OCI-LY1 (cell line): ENCODE data around the gene S1PR4.
"Not testable (repeated sequence)": the region's sequence is repeated elsewhere in the genome, so short reads cannot be mapped to it uniquely, and the experiment has no call there.

Experiments
- H2AFZ ChIP-seq: fragments of 200-600 bp; sonication (generic), shearing (Covaris generic); 2 replicates; pipeline ENCODE4 v1.6.0; 2014; ENCODE audit warnings: antibody characterized with exemption, mild to moderate bottlenecking, low read length
- H3F3A ChIP-seq: fragments of 200-600 bp; sonication (generic), shearing (Covaris generic); 2 replicates; pipeline ENCODE4 v1.6.0; 2014; ENCODE audit warnings: mild to moderate bottlenecking, antibody characterized with exemption, low read length, moderate library complexity; ENCODE audit not compliant: insufficient read depth
- H3K27ac ChIP-seq: fragments of 200-600 bp; sonication (generic); 2 replicates; pipeline ENCODE4 v1.5.1; 2014; ENCODE audit warnings: low read length, mixed run types, mild to moderate bottlenecking, low read depth; ENCODE audit not compliant: poor library complexity, severe bottlenecking
- H3K27me3 ChIP-seq: fragments of 200-600 bp; sonication (generic); 2 replicates; pipeline ENCODE4 v1.6.0; 2014; ENCODE audit warnings: antibody characterized with exemption, mild to moderate bottlenecking, low read length, moderate library complexity; ENCODE audit not compliant: insufficient read depth
- H3K36me3 ChIP-seq: fragments of 200-600 bp; sonication (generic); 2 replicates; pipeline ENCODE4 v1.6.1; 2014; ENCODE audit warnings: mild to moderate bottlenecking, antibody characterized with exemption, low read length, moderate library complexity, mixed read lengths; ENCODE audit not compliant: insufficient read depth
- H3K4me1 ChIP-seq: fragments of 200-600 bp; sonication (generic); 2 replicates; pipeline ENCODE4 v1.5.1; 2014; ENCODE audit warnings: mild to moderate bottlenecking, low read length, moderate library complexity; ENCODE audit not compliant: insufficient read depth, severe bottlenecking
- H3K4me2 ChIP-seq: fragments of 200-600 bp; sonication (generic), shearing (Covaris generic); 2 replicates; pipeline ENCODE4 v1.6.1; 2014; ENCODE audit warnings: low read length
- H3K4me3 ChIP-seq: fragments of 200-600 bp; sonication (generic); 2 replicates; pipeline ENCODE4 v1.5.1; 2014; ENCODE audit warnings: low read length, low read depth, mild to moderate bottlenecking, mixed read lengths; ENCODE audit not compliant: poor library complexity, severe bottlenecking
- H3K79me2 ChIP-seq: fragments of 200-600 bp; shearing (Covaris generic); 2 replicates; pipeline ENCODE4 v1.6.1; 2016; ENCODE audit warnings: mixed run types, low read length, mixed read lengths; ENCODE audit not compliant: insufficient read depth
- H3K9ac ChIP-seq: fragments of 200-600 bp; sonication (generic), shearing (Covaris generic); 2 replicates; pipeline ENCODE4 v1.6.1; 2014; ENCODE audit warnings: mild to moderate bottlenecking, low read length, mixed read lengths
- H3K9me2 ChIP-seq: fragments of 200-600 bp; sonication (generic), shearing (Covaris generic); 2 replicates; pipeline ENCODE4 v1.6.1; 2014; ENCODE audit warnings: low read depth, mild to moderate bottlenecking, low read length, mixed read lengths
- H3K9me3 ChIP-seq: fragments of 200-600 bp; shearing (Covaris generic); 2 replicates; pipeline ENCODE4 v1.6.1; 2014; ENCODE audit warnings: low read length, mixed read lengths
- H4K20me1 ChIP-seq: fragments of 200-600 bp; sonication (generic), shearing (Covaris generic); 2 replicates; pipeline ENCODE4 v1.6.0; 2016; ENCODE audit warnings: mild to moderate bottlenecking, low read length; ENCODE audit not compliant: insufficient read depth
- EZH2 ChIP-seq: fragments of 200-600 bp; sonication (generic), shearing (Covaris generic); IDR thresholded peaks from 2 replicates; pipeline ENCODE4 v1.8.0; 2017; ENCODE audit warnings: borderline replicate concordance, mixed run types, mild to moderate bottlenecking, antibody characterized with exemption, low read length, moderate library complexity, mixed read lengths
- TF ChIP-seq, protein P1 (sequence below): fragments of 200-600 bp; sonication (generic), shearing (Covaris generic); IDR thresholded peaks from 2 replicates; pipeline ENCODE4 v1.5.1; 2017; ENCODE audit warnings: mild to moderate bottlenecking, antibody characterized with exemption, low read length, moderate library complexity, mixed read lengths

Gene S1PR4

DNA sequence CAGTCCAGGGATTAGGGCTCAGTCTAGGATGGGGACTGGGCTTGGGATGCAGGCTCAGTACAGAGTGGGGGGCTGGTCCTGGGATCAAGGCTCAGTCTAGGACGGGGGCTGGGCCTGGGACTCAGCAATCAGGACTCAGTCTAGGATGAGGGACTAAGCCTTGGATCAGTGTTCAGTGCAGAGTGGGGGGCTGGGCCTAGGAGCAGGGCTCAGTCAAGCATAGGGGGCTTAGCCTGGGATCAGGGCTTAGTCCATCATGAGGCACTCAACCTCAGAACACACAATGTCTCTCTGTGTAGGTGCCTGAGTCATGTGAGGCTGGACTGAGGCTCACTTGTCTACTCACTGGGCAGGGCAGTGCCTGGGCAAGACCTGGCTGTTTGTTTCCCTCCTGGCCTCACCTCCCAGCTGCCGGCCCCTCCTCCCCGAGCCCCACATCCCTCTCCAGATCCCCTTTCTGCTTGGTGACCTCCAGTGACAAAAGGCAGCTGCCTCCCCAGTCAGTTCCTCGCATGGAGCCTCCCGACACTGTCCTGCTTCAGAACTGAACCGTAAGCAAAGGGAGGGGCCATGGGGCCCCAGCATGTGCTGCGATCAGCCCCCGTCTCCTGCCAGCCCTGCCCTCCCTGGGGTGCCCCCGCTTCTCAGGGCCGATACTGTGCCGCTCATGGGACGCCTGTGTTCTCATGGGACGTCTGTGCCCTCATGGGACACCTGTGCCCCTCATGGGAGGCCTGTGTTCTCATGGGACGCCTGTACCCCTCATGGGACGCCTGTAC is 6.5 kb upstream of the S1PR4 start:
- TF ChIP-seq, protein P1, sequence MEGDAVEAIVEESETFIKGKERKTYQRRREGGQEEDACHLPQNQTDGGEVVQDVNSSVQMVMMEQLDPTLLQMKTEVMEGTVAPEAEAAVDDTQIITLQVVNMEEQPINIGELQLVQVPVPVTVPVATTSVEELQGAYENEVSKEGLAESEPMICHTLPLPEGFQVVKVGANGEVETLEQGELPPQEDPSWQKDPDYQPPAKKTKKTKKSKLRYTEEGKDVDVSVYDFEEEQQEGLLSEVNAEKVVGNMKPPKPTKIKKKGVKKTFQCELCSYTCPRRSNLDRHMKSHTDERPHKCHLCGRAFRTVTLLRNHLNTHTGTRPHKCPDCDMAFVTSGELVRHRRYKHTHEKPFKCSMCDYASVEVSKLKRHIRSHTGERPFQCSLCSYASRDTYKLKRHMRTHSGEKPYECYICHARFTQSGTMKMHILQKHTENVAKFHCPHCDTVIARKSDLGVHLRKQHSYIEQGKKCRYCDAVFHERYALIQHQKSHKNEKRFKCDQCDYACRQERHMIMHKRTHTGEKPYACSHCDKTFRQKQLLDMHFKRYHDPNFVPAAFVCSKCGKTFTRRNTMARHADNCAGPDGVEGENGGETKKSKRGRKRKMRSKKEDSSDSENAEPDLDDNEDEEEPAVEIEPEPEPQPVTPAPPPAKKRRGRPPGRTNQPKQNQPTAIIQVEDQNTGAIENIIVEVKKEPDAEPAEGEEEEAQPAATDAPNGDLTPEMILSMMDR: no peak
- TF ChIP-seq EZH2: no peak
- H4K20me1 ChIP-seq: no peaks in the 10 kb centered on the region
- no peaks in the 10 kb centered on the region for H3F3A ChIP-seq
- H3K4me1 ChIP-seq: no peaks in the 10 kb centered on the region
- no peak overlapping the region for H3K4me2 ChIP-seq
- no peak overlapping the region for H3K27ac ChIP-seq
- no peak overlapping the region for H2AFZ ChIP-seq
- H3K9me2 ChIP-seq: no peaks in the 10 kb centered on the region
- H3K4me3 ChIP-seq: no peak overlapping the region
- H3K9me3 ChIP-seq: no peaks in the 10 kb centered on the region
- H3K27me3 ChIP-seq: peaks cover 7% of the 10 kb centered on the region; the same call in 1 of the 2 replicates
- no peaks in the 10 kb centered on the region for H3K79me2 ChIP-seq
- H3K36me3 ChIP-seq: no peaks in the 10 kb centered on the region
- H3K9ac ChIP-seq: no peak overlapping the region

DNA sequence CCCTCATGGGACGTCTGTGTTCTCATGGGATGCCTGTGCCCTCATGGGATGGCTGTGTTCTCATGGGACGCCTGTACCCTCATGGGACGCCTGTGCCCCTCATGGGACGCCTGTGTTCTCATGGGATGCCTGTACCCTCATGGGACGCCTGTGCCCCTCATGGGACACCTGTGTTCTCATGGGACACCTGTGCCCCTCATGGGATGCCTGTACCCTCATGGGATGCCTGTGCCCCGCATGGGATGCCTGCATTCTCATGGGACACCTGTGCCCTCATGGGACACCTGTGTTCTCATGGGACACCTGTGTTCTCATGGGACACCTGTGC is 5.9 kb upstream of the S1PR4 start:
- H3K9ac ChIP-seq, H2AFZ ChIP-seq, H3K4me3 ChIP-seq, H3K9me3 ChIP-seq, H4K20me1 ChIP-seq, H3K36me3 ChIP-seq, H3K9me2 ChIP-seq, H3K4me2 ChIP-seq, H3K27me3 ChIP-seq, H3K27ac ChIP-seq, H3F3A ChIP-seq, H3K79me2 ChIP-seq, H3K4me1 ChIP-seq: not testable (repeated sequence)

DNA sequence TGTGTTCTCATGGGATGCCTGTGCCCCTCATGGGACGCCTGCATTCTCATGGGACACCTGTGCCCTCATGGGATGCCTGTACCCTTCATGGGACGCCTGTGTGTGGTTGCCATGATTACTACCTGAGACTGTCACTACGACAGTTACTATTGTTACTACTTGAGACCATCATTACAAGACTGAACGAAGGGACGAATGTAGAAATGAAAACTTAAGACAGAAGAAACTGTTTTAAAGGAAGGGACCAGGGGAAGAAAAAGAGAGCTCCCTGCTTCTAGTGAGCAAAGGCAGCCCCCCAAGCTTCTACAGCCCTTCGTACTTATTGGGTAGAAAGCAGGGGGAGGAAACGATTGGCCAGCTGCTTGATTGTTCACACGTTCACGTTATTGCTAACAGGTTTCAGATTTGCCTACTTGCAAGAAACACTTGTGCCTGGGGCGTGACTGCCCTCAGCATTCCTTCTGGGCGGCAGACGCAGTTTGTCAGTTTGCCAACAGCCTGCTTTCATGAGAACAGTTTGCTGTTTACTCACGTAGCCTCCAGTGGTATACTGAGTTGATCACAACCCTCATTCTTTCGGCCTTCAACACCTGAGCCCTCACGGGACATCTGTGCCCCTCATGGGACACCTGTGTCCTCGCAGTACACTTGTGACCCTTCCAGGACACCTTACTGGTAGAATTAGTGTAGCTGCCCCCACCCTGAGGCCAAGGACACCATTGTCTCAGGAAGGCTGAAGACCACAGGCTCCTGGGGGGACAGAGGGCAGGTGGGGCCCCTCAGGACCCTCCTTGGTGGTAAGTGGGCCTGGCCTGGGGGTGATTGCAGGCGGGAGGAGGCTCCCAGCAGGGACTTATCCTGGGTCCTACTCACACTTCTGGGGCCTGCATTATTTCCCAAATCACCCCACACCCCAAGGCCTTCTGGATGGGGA is 2.5 kb upstream of the S1PR4 start:
- Histone ChIP-seq H3K4me1 (peaks cover 26% of the 10 kb centered on the region), H3F3A (no peaks in the 10 kb centered on the region), H3K9ac (no peak overlapping the region), H3K36me3 (no peaks in the 10 kb centered on the region), H3K4me3 (no peak overlapping the region), H3K9me3 (no peaks in the 10 kb centered on the region), H4K20me1 (no peaks in the 10 kb centered on the region), H3K27me3 (peaks cover 7% of the 10 kb centered on the region; the same call in 1 of the 2 replicates), H3K9me2 (no peaks in the 10 kb centered on the region), H2AFZ (no peak overlapping the region), H3K4me2 (no peak overlapping the region), H3K79me2 (no peaks in the 10 kb centered on the region), H3K27ac (no peak overlapping the region)
- TF ChIP-seq, protein P1: no peak
- TF ChIP-seq EZH2: no peak
